BJ (cell line): ENCODE measurements around the gene FBXO11. TPM values are rescaled to one million over a fixed set of nuclear protein-coding genes. Genes with fewer than 3 reads are reported as not detected.
"Not testable (repeated sequence)": the region's sequence is repeated elsewhere in the genome, so short reads cannot be mapped to it uniquely, and the experiment has no call there.

Experiments used
- CTCF ChIA-PET: fragments of 350-600 bp; formaldehyde crosslinking; extraction: SDS; loops from one replicate; lab custom pipeline; 2021; ENCODE audit warnings: antibody characterized with exemption, inconsistent platforms; lab: Yijun Ruan, JAX
- POLR2A ChIA-PET: fragments of 300-600 bp; sonication (Branson Sonifier 250); formaldehyde crosslinking; extraction: SDS; loops from one replicate; lab custom pipeline; 2021; ENCODE audit warnings: antibody characterized with exemption; lab: Charles Lee
- DNase-seq: peaks from one replicate; pipeline ENCODE4 v3.0.0-alpha.2; 2011; ENCODE audit warnings: low read depth
- H3K27me3 ChIP-seq: 2 replicates; pipeline ENCODE4 v1.6.0; 2011; ENCODE audit warnings: low read length; ENCODE audit not compliant: control insufficient read depth, insufficient read depth
- H3K36me3 ChIP-seq: 2 replicates; pipeline ENCODE4 v1.5.1; 2011; ENCODE audit warnings: low read length; ENCODE audit not compliant: control insufficient read depth, insufficient read depth
- H3K4me3 ChIP-seq: 2 replicates; pipeline ENCODE4 v1.5.1; 2011; ENCODE audit warnings: low read depth, mild to moderate bottlenecking, control low read depth, low read length
- polyA plus RNA-seq: library from polyadenylated mRNA; depleted of rRNA; stranded (reverse); fragments of >200 nt; gene quantifications from 2 replicates; pipeline ENCODE4 v1.2.3, GENCODE V29; 2011
- TF ChIP-seq, protein P1 (sequence below): IDR thresholded peaks from 2 replicates; pipeline ENCODE4 v1.5.1; 2011; ENCODE audit warnings: low read depth, mild to moderate bottlenecking, control low read depth, inconsistent platforms, low read length, moderate library complexity; ENCODE audit not compliant: insufficient read depth

The FBXO11 gene
- polyA plus RNA-seq, 1 experiment: 21.5 TPM

DNA sequence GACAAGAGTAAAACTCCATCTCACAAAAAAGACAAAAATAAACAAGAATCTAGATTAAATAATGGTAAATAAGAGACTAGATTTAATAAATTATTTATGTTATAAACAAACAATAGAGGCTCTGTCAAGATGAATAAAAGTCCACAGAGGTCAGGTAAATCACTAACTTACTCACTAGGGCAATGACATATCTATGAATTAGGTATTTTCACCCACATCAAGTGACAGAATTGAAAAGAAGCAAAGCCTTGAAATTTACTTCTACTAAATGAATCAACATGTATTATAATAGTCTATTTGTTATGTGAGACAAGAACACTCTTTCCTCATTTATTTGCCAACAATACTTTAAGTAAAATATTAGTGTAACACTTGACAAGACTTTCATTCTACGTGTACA lies 41.7 kb downstream of the FBXO11 start:
- H3K27me3 ChIP-seq: no peaks in the 10 kb centered on the region
- ChIA-PET CTCF (no interaction called here), POLR2A (no interaction called here)
- H3K4me3 ChIP-seq: no peak overlapping the region
- H3K36me3 ChIP-seq: no peaks in the 10 kb centered on the region
- TF ChIP-seq, protein P1, sequence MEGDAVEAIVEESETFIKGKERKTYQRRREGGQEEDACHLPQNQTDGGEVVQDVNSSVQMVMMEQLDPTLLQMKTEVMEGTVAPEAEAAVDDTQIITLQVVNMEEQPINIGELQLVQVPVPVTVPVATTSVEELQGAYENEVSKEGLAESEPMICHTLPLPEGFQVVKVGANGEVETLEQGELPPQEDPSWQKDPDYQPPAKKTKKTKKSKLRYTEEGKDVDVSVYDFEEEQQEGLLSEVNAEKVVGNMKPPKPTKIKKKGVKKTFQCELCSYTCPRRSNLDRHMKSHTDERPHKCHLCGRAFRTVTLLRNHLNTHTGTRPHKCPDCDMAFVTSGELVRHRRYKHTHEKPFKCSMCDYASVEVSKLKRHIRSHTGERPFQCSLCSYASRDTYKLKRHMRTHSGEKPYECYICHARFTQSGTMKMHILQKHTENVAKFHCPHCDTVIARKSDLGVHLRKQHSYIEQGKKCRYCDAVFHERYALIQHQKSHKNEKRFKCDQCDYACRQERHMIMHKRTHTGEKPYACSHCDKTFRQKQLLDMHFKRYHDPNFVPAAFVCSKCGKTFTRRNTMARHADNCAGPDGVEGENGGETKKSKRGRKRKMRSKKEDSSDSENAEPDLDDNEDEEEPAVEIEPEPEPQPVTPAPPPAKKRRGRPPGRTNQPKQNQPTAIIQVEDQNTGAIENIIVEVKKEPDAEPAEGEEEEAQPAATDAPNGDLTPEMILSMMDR: no peak
- DNase-seq: no peak

GRCh38 chr2:47862949-47863348 lies 43.3 kb downstream of the FBXO11 start:
- CTCF ChIA-PET: interaction anchor here (0.9 kb wide), 1 partner anchor 13 kb away, joined by 3 read pairs; no protein-coding TSS in a partner anchor
- no peak for DNase-seq
- no peaks in the 10 kb centered on the region for H3K27me3 ChIP-seq
- TF ChIP-seq, protein P1: no peak
- no peaks in the 10 kb centered on the region for H3K36me3 ChIP-seq
- no peak overlapping the region for H3K4me3 ChIP-seq
- POLR2A ChIA-PET: no interaction called here

DNA sequence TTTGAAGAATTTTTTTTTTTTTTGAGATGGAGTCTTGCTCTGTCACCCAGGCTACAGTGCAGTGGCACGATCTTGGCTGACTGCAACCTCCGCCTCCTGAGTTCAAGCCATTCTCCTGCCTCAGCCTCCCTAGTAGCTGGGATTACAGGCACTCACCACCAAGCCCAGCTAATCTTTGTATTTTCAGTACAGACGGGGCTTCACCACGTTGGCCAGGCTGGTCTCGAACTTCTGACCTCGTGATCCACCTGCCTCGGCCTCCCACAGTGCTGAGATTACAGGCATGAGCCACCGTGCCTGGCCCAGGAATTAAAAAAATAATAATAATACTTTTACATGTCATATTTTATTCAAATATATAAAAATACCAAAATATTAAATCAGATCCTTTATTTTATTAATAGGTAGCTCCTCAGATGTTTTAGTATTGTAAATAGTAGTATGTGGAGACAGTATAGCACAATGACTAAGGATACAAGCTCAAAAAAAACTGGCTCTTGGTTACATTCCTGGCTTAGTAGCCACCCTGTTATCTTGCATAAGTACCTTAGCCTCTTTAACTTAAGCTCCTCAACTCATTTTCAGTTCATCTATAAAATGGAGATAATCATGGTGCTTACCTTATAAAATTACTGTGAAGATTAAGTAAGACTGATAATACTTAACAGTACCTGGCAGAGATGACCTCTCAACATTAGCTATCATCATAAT lies 53.1 kb downstream of the FBXO11 start:
- DNase-seq, H3K36me3 ChIP-seq, H3K27me3 ChIP-seq, CTCF ChIA-PET, H3K4me3 ChIP-seq: not testable (repeated sequence)
- POLR2A ChIA-PET: interaction anchor here (0.5 kb wide), 1 partner anchor 49 kb away, joined by 8 read pairs; no protein-coding TSS in a partner anchor

DNA sequence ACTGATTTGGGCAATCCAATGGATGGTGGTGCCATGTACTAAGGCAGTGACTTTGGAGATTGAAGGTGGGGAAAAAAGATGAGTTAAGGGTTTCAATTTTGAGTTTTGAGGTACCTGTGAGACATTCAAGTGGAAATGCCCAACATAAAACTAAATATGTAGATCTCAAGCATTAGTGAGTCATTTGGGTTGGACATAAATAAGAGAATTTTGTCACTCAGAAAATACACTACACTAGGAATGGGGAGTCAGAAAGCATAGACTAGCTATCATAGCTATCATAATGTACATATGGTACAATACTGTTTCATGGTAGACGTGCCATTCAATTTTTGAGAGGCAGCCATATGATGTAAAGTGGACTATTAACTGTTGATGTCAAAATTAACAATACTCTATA lies 56.1 kb downstream of the FBXO11 start:
- no peaks in the 10 kb centered on the region for H3K27me3 ChIP-seq
- POLR2A ChIA-PET: interaction anchor here (0.7 kb wide), 1 partner anchor 583 kb away, joined by 3 read pairs; no protein-coding TSS in a partner anchor
- TF ChIP-seq, protein P1: no peak
- CTCF ChIA-PET: interaction anchor here (0.6 to 1.1 kb wide), 2 partner anchors 12 to 259 kb away, joined by 3 read pairs; no protein-coding TSS in a partner anchor
- no peak for DNase-seq
- no peaks in the 10 kb centered on the region for H3K36me3 ChIP-seq
- no peak overlapping the region for H3K4me3 ChIP-seq

DNA sequence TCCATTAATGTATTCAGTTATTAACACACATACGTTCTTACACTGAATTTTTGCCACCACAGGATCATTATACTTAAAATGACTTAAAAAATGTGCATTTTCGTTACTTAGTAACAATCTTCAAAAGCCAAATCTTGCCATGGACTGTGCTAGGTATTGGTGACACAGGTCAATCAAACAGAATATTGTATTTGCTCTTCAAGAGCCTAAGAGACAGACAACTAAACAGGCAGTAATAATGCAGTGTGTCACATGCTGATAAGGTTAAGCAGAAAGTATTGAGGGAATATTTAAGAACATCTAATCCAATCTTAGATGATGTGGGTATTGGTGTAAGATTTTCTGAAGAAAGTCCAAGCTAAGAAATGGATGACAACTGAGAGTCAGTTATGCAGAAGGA lies 56.9 kb downstream of the FBXO11 start:
- CTCF ChIA-PET: interaction anchor here (1.1 kb wide), 1 partner anchor 13 kb away, joined by 3 read pairs; no protein-coding TSS in a partner anchor

More for the DNA sequence above, 56.9 kb downstream of the FBXO11 start:
- Histone ChIP-seq H3K27me3 (no peaks in the 10 kb centered on the region), H3K4me3 (no peak overlapping the region), H3K36me3 (no peaks in the 10 kb centered on the region)
- TF ChIP-seq, protein P1: no peak
- no peak for DNase-seq
- POLR2A ChIA-PET: interaction anchor here (0.7 kb wide), 1 partner anchor 584 kb away, joined by 3 read pairs; no protein-coding TSS in a partner anchor
